GM19452 (cell line): ENCODE measurements around the gene GPR89A.
"Not testable (repeated sequence)": the region's sequence is repeated elsewhere in the genome, so short reads cannot be mapped to it uniquely, and the experiment has no call there.

Experiments
- ATAC-seq: cut with Tn5 transposase; IDR thresholded peaks from one replicate; pipeline ENCODE4 v1.9.1; 2021; ENCODE audit not compliant: unreplicated experiment

Gene GPR89A

GRCh38 chr1:145607833-145608733, at the start of gene GPR89A:
Gene GPR89A, plus strand, starts transcription at chr1:145607988. Its CDS starts 146 bp downstream, at chr1:145608134.
- ATAC-seq: peak; percentile 97

GRCh38 chr1:145586820-145587219, 21.0 kb upstream of the GPR89A start:
- not testable (repeated sequence) for ATAC-seq

DNA sequence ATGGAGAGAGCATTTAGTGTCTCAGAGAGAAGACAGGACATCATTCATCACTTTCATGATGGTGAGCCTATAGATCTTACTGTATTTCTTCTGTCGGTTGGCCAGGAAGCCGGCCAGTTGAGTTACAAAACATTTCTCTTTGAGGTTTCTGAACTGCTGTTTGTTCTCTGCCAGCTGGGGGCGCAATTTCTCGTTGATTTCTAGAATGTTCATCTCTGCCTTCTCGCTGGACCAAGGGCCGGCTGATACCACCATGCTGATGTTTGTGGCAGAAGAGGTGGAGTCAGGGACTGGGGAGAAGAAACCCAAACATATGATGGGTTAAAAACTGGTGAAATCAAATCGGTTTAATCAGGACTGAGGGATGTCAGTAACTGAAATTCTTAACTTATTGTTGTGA, 17.0 kb upstream of the GPR89A start:
- ATAC-seq: not testable (repeated sequence)

DNA sequence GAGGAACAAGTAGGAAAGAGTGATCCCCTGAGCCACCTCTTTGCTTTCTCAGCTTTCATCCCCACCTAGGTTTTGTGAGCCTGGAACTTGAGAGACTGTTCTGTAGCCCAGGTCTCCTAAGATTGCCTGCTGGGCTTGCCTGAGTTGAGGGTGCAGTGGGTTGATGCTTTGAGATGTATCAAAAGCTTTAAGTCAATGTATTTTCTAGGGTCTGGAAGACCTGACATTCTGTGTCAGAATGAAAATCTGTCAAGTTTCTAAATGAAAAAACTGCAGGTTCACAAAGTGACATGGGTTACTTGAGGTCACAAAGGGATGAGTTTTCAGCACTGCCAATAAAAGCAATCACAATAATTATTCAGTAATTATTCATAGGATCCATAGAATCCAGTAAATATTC, 15.4 kb upstream of the GPR89A start:
- ATAC-seq: not testable (repeated sequence)

DNA sequence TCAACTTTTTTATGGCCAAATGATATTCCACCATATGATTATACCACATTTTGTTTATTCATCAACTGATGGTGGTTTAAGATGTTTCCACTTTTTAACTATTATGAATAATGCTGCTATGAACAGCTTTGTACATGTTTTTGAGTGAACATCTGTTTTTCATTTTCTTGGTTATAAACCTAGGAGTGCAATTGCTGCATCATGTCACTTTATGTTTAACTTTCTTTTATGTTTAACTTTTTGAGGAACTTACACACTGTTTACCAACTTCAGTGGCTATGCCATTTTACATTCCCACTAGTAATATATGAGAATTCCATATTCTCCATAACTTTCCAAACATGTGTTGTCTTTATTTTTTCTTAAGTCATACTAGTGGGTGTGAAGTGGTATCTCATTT, 12.4 kb upstream of the GPR89A start:
- not testable (repeated sequence) for ATAC-seq

DNA sequence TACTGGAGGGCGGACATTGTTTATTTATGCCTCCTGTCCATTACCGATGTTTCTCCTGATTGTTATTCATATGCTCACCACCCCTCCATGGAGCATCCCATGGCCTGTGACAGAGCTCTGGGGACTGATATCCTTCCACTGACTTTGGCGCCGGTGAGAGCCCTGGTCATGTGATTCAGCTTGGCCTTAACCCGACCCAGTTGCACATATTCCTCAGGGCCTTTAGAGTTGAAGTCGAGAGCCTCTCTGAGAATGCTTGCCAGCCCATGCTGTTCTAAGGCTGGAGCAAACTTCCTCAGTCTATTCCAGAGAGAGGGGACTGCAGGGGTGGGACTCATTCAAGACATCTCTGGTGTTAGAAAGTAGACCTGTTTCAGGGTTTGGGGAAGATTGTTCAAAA, 11.6 kb upstream of the GPR89A start:
- not testable (repeated sequence) for ATAC-seq

- not testable (repeated sequence) for ATAC-seq
Measured at GRCh38 chr1:145599426-145599825, 8.4 kb upstream of the GPR89A start.

- ATAC-seq: no peak
Measured at GRCh38 chr1:145601593-145601992, 6.2 kb upstream of the GPR89A start.

DNA sequence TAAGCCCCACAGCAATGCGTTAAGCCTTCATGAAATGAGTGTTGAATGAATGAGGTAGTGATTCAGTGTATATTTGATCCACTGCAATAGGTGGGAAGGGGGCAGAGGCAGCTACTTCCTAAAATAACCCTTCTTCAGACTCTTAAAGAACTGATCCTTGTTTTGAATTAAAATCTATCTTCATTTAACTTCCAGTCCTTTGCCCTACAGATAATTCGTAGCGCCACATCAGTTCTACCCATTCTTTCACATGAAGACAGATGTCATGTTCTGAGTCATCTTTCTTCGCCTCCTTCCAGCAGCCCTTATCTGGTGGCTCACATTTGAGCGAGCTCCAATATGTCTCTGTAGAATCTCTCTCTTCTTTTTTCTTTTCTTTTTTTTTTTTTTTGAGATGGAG, 948 bp upstream of the GPR89A start:
- not testable (repeated sequence) for ATAC-seq

DNA sequence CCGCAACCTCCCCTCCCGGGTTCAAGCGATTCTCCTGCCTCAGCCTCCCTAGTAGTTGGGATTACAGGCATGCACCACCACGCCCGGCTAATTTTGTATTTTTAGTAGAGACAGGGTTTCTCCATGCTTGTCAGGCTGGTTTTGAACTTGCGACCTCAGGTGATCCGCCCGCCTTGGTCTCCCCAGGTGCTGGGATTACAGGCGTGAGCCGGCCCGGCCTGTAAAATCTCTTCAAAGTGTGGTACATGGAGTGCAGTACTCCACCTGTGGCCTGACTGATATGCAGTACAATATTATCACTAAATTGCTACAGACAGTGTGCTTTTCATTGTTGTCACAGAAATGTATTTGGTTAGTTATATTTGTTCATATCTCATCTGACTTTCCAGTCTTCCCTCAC, 499 bp upstream of the GPR89A start:
- not testable (repeated sequence) for ATAC-seq

- not testable (repeated sequence) for ATAC-seq
Measured at GRCh38 chr1:145610744-145611143, 3.0 kb downstream of the GPR89A start.

- not testable (repeated sequence) for ATAC-seq
Measured at GRCh38 chr1:145620073-145620472, 12.3 kb downstream of the GPR89A start.

- ATAC-seq: not testable (repeated sequence)
Measured at GRCh38 chr1:145622177-145622576, 14.4 kb downstream of the GPR89A start.

GRCh38 chr1:145636237-145636636, 28.4 kb downstream of the GPR89A start:
- not testable (repeated sequence) for ATAC-seq

DNA sequence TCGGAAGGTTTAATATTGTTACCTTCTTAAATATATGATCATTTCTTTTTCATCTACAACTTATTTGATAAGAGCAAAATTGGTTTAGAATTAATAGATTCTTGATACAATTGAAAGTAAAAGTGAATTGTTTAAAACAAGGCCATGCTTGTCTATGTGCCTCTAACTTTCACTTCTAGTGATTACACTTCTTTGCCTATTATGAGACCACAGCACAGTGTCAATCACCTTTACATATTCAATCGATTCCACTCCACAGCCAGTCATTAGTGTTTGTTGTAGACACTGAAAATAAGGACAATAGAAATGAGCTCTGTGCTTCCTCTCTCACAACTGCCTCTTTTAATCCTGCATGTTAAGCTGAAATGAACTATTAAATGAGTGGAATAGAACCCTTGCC, 34.1 kb downstream of the GPR89A start:
- ATAC-seq: not testable (repeated sequence)

- not testable (repeated sequence) for ATAC-seq
Measured at GRCh38 chr1:145643990-145644389, 36.2 kb downstream of the GPR89A start.

GRCh38 chr1:145656245-145656943, 48.6 kb downstream of the GPR89A start:
- ATAC-seq: not testable (repeated sequence)

GRCh38 chr1:145662502-145662901, 54.7 kb downstream of the GPR89A start:
- ATAC-seq: not testable (repeated sequence)

DNA sequence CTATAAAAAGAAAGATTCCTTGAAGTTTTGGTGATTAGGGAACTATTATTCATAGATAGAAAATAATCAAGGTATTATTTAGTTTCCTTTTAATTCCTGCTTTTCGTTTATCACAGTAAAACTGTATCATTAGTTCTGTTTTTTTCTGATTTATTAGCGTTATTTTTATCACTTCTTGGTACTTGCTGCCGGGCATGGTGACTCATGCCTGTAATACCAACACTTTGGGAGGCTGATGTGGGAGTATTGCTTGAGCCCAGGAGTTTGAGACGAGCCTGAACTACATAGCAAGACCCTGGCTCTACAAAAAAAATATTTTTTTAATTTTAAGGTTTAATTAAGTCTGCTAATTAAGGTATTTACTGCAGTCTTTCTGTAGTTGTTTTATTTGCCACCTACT, 57.2 kb downstream of the GPR89A start:
- not testable (repeated sequence) for ATAC-seq

GRCh38 chr1:145670995-145671745, 63.4 kb downstream of the GPR89A start:
- ATAC-seq: not testable (repeated sequence)

DNA sequence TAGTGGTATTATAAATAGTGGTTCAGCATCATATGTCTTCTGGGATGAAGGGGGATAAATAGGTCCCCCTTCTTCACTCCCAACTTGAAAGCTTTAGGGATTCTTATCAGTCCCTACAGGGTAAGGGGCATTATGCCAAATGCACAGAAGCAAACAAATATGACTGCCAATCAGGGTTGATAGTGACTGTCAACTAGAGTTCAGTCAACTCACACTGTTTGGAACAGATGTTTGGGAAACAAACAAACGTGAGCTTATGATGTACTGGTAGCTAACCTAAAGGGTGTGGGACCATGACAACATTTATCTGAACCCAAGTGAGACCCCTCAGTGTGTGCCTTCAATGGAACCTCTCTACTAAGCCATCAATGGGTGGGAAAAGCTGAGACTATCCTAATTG, 65.4 kb downstream of the GPR89A start:
- not testable (repeated sequence) for ATAC-seq
